Astrocyte (in vitro differentiated cells and primary cell): ENCODE data around the gene SEC22C. TPM values are rescaled to one million over a fixed set of nuclear protein-coding genes. Genes with fewer than 3 reads are reported as not detected.

Experiments
- DNase-seq: peaks from one replicate; pipeline ENCODE4 v3.0.0-alpha.2; 2010; ENCODE audit warnings: low read depth
- FAIRE-seq: peaks from 2 replicates; lab custom pipeline; 2011; peaks lifted over from hg19 to GRCh38; lab: Jason Lieb, UNC
- H2AFZ ChIP-seq: 2 replicates; pipeline ENCODE4 v1.6.0; 2012; ENCODE audit warnings: low read depth, low read length, inconsistent platforms
- H3K27ac ChIP-seq: 2 replicates; pipeline ENCODE4 v1.5.1; 2011; ENCODE audit warnings: low read depth, low read length, inconsistent platforms
- H3K27me3 ChIP-seq: 2 replicates; pipeline ENCODE4 v1.6.0; 2011; ENCODE audit warnings: low read length, inconsistent platforms; ENCODE audit not compliant: insufficient read depth
- H3K36me3 ChIP-seq: 2 replicates; pipeline ENCODE4 v1.5.1; 2011; ENCODE audit warnings: low read length, inconsistent platforms; ENCODE audit not compliant: insufficient read depth
- H3K4me1 ChIP-seq: 2 replicates; pipeline ENCODE4 v1.5.1; 2011; ENCODE audit warnings: low read length, inconsistent platforms; ENCODE audit not compliant: insufficient read depth
- H3K4me2 ChIP-seq: 2 replicates; pipeline ENCODE4 v1.6.0; 2012; ENCODE audit warnings: low read length, inconsistent platforms
- H3K4me3 ChIP-seq: 2 replicates; pipeline ENCODE4 v1.5.1; 2011; ENCODE audit warnings: low read depth, mild to moderate bottlenecking, low read length, inconsistent platforms; ENCODE audit not compliant: insufficient read depth
- H3K79me2 ChIP-seq: 2 replicates; pipeline ENCODE4 v1.6.0; 2012; ENCODE audit warnings: mild to moderate bottlenecking, low read length, inconsistent platforms; ENCODE audit not compliant: insufficient read depth
- H3K9ac ChIP-seq: 2 replicates; pipeline ENCODE4 v1.6.0; 2012; ENCODE audit warnings: mild to moderate bottlenecking, low read length, inconsistent platforms
- H3K9me3 ChIP-seq: 2 replicates; pipeline ENCODE4 v1.5.1; 2012; ENCODE audit warnings: low read depth, mild to moderate bottlenecking, low read length, inconsistent platforms; ENCODE audit not compliant: insufficient read depth
- H4K20me1 ChIP-seq: 2 replicates; pipeline ENCODE4 v1.6.0; 2012; ENCODE audit warnings: low read length, inconsistent platforms; ENCODE audit not compliant: insufficient read depth
- H3K27ac Mint-ChIP-seq: one replicate; pipeline ENCODE4 v1.8.0; 2021; ENCODE audit warnings: mild to moderate bottlenecking, mixed read lengths; ENCODE audit not compliant: unreplicated experiment
- H3K27me3 Mint-ChIP-seq: one replicate; pipeline ENCODE4 v1.8.0; 2021; ENCODE audit warnings: low read depth, mixed read lengths; ENCODE audit not compliant: unreplicated experiment
- H3K36me3 Mint-ChIP-seq: one replicate; pipeline ENCODE4 v1.8.0; 2021; ENCODE audit warnings: low read depth, mixed read lengths; ENCODE audit not compliant: unreplicated experiment
- H3K4me1 Mint-ChIP-seq: one replicate; pipeline ENCODE4 v1.8.0; 2021; ENCODE audit warnings: low read depth, mixed read lengths; ENCODE audit not compliant: unreplicated experiment
- H3K4me3 Mint-ChIP-seq: one replicate; pipeline ENCODE4 v1.8.0; 2021; ENCODE audit warnings: mild to moderate bottlenecking, moderate library complexity, mixed read lengths; ENCODE audit not compliant: unreplicated experiment
- H3K9me3 Mint-ChIP-seq: one replicate; pipeline ENCODE4 v1.8.0; 2021; ENCODE audit warnings: mild to moderate bottlenecking, mixed read lengths; ENCODE audit not compliant: unreplicated experiment
- EZH2 ChIP-seq: IDR thresholded peaks from 2 replicates; pipeline ENCODE4 v1.6.1; 2012; ENCODE audit warnings: mild to moderate bottlenecking, low read length, inconsistent platforms; ENCODE audit not compliant: insufficient read depth
- total RNA-seq: library from RNA; stranded (reverse); gene quantifications from 2 replicates; pipeline ENCODE4 v1.2.1, GENCODE V29; 2021
- TF ChIP-seq, protein P1 (sequence below): IDR thresholded peaks from 2 replicates; pipeline ENCODE4 v1.5.1; 2011; ENCODE audit warnings: low read depth, mild to moderate bottlenecking, inconsistent platforms, low read length, moderate library complexity; ENCODE audit not compliant: insufficient read depth

The SEC22C gene
- total RNA-seq, 1 donor from 2014 or later = 37.4 TPM

DNA sequence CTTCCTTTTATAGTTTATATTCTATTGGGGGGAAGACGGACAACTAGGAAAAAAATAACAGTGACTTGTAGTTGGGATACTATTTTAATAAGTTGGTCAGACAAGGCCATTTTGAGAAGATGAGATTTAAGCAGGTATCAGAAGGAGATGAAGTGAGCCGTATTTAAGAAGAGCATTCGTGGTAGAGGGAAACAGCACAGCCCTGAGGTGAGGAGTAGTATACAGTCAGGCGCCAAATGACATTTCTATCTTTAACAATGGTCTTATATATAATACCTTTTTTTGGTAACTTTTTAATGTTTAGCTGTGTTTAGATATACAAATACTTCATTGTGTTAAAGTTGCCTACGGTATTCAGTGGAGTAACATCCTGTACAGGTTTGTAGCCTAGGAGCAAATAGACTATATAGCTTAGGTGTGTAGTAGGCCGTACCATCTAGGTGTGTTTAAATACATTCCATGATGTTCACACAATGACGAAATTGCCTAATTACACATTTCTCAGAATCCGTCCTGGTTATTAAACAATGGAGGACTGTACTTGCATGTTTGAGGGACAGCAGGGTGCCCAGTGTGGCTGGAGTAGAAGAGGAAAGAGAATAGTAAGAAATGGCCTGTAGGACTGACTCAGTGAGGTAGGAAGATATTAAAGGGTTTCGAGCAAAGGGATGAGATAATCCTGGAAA lies 20.3 kb upstream of the SEC22C start:
- Histone ChIP-seq H3K27ac (peak overlapping the region; percentile 95), H2AFZ (no peak overlapping the region), H3K9ac (peak overlapping the region; percentile 95), H3K79me2 (peaks cover 65% of the 10 kb centered on the region), H4K20me1 (peaks cover 59% of the 10 kb centered on the region), H3K4me1 (peaks cover 6% of the 10 kb centered on the region), H3K4me3 (peak overlapping the region; percentile 79), H3K36me3 (peaks cover 3% of the 10 kb centered on the region), H3K27me3 (no peaks in the 10 kb centered on the region), H3K4me2 (peak overlapping the region; percentile 92), H3K9me3 (no peaks in the 10 kb centered on the region)
- Mint-ChIP-seq H3K36me3 (peaks cover 4% of the 10 kb centered on the region), H3K9me3 (no peaks in the 10 kb centered on the region), H3K4me1 (peaks cover 11% of the 10 kb centered on the region), H3K27me3 (no peaks in the 10 kb centered on the region), H3K4me3 (peak overlapping the region; percentile 94), H3K27ac (peak overlapping the region; percentile 91)
- no peak for DNase-seq
- FAIRE-seq = no peak
- TF ChIP-seq, protein P1, sequence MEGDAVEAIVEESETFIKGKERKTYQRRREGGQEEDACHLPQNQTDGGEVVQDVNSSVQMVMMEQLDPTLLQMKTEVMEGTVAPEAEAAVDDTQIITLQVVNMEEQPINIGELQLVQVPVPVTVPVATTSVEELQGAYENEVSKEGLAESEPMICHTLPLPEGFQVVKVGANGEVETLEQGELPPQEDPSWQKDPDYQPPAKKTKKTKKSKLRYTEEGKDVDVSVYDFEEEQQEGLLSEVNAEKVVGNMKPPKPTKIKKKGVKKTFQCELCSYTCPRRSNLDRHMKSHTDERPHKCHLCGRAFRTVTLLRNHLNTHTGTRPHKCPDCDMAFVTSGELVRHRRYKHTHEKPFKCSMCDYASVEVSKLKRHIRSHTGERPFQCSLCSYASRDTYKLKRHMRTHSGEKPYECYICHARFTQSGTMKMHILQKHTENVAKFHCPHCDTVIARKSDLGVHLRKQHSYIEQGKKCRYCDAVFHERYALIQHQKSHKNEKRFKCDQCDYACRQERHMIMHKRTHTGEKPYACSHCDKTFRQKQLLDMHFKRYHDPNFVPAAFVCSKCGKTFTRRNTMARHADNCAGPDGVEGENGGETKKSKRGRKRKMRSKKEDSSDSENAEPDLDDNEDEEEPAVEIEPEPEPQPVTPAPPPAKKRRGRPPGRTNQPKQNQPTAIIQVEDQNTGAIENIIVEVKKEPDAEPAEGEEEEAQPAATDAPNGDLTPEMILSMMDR = no peak
- TF ChIP-seq EZH2 = no peak

GRCh38 chr3:42600958-42601675 lies 19.4 kb upstream of the SEC22C start:
- DNase-seq = peak; percentile 67
- Histone ChIP-seq H4K20me1 (peaks cover 50% of the 10 kb centered on the region), H3K27me3 (no peaks in the 10 kb centered on the region), H3K36me3 (no peaks in the 10 kb centered on the region), H3K4me1 (peaks cover 6% of the 10 kb centered on the region), H2AFZ (peak overlapping the region; percentile 69), H3K4me2 (peak overlapping the region; percentile 92), H3K79me2 (peaks cover 55% of the 10 kb centered on the region), H3K4me3 (peak overlapping the region; percentile 79), H3K9me3 (no peaks in the 10 kb centered on the region), H3K27ac (peak overlapping the region; percentile 95), H3K9ac (peak overlapping the region; percentile 95)
- Mint-ChIP-seq H3K4me3 (peak overlapping the region; percentile 94), H3K36me3 (peaks cover 6% of the 10 kb centered on the region), H3K27ac (peak overlapping the region; percentile 91), H3K9me3 (no peaks in the 10 kb centered on the region), H3K4me1 (peaks cover 9% of the 10 kb centered on the region), H3K27me3 (no peaks in the 10 kb centered on the region)
- TF ChIP-seq, protein P1 = peak; percentile 9
- TF ChIP-seq EZH2 = no peak
- no peak for FAIRE-seq
